HCT116 (cell line): ENCODE data around the gene AHRR. TPM values are rescaled to one million over a fixed set of nuclear protein-coding genes. Genes with fewer than 3 reads are reported as not detected.

Experiments
- ATF3 ChIP-seq: IDR thresholded peaks from 2 replicates; pipeline ENCODE4 v1.6.1; 2012
- CBX3 ChIP-seq: IDR thresholded peaks from 2 replicates; pipeline ENCODE4 v1.6.1; 2012; ENCODE audit warnings: low read depth
- CTCF ChIP-seq, 3 experiments: fragments of 200-600 bp in 1 of 3; sonication (generic) in 1 of 3; IDR thresholded peaks in 2 of 3; conservative IDR thresholded peaks in 1 of 3; 2 replicates each; pipeline ENCODE4 v1.5.1; 2012 to 2017; ENCODE audit warnings: low read depth in 2 of 3, low read length in 2 of 3, antibody characterized with exemption in 1 of 3, borderline replicate concordance in 1 of 3, control low read depth in 1 of 3, mild to moderate bottlenecking in 1 of 3, mixed read lengths in 1 of 3, mixed run types in 1 of 3, moderate library complexity in 1 of 3; ENCODE audit not compliant: insufficient read depth in 1 of 3
- EGR1 ChIP-seq: IDR thresholded peaks from 2 replicates; pipeline ENCODE4 v1.6.1; 2012; ENCODE audit warnings: low read depth
- MAX ChIP-seq: IDR thresholded peaks from 2 replicates; pipeline ENCODE4 v1.6.1; 2012
- POLR2AphosphoS5 ChIP-seq: IDR thresholded peaks from 2 replicates; pipeline ENCODE4 v1.6.1; 2011; ENCODE audit warnings: mild to moderate bottlenecking, low read depth, low read length, moderate library complexity
- SIN3A ChIP-seq: IDR thresholded peaks from 2 replicates; pipeline ENCODE4 v1.6.1; 2012; ENCODE audit warnings: low read depth
- SP1 ChIP-seq: IDR thresholded peaks from 2 replicates; pipeline ENCODE4 v1.6.1; 2012; ENCODE audit warnings: low read depth
- ZBTB33 ChIP-seq: IDR thresholded peaks from 2 replicates; pipeline ENCODE4 v1.6.1; 2011; ENCODE audit warnings: mild to moderate bottlenecking, low read length, moderate library complexity; ENCODE audit not compliant: insufficient replicate concordance; ENCODE audit errors: extremely low read depth
- ZFX ChIP-seq: fragments of 450-650 bp; IDR thresholded peaks from 2 replicates; pipeline ENCODE4 v1.6.1; 2017
- total RNA-seq: library from RNA; stranded (reverse); gene quantifications from one replicate; pipeline ENCODE4 v1.2.1, GENCODE V29; 2021; ENCODE audit not compliant: unreplicated experiment

Gene AHRR
- total RNA-seq, 1 experiment from 2014 or later: 12.7 TPM

GRCh38 chr5:470961-471749 lies 149.6 kb downstream of the AHRR start (continued):
- no peak for TF ChIP-seq ZBTB33
- no peak for TF ChIP-seq MAX
- no peak for TF ChIP-seq SP1
- no peak for TF ChIP-seq ZFX
- TF ChIP-seq ATF3: no peak
- no peak for TF ChIP-seq SIN3A
- TF ChIP-seq CBX3: no peak
- no peak for TF ChIP-seq EGR1
- no peak for TF ChIP-seq CTCF (IDR thresholded peaks at IDR 0.05 in 2 of 3, conservative IDR thresholded peaks at IDR 0.05 in 1 of 3; ENCODE audit: borderline replicate concordance in 1 of 3, insufficient read depth in 1 of 3, low read depth in 2 of 3, low read length in 2 of 3)
- no peak for TF ChIP-seq POLR2AphosphoS5
